HG03039 (cell line): ENCODE measurements around the gene MYO1H.
"Not testable (repeated sequence)": the region's sequence is repeated elsewhere in the genome, so short reads cannot be mapped to it uniquely, and the experiment has no call there.

ENCODE experiments used
- ATAC-seq: cut with Tn5 transposase; IDR thresholded peaks from one replicate; pipeline ENCODE4 v1.9.1; 2021; ENCODE audit warnings: mild to moderate bottlenecking, moderate library complexity; ENCODE audit not compliant: unreplicated experiment

The MYO1H gene, protein sequence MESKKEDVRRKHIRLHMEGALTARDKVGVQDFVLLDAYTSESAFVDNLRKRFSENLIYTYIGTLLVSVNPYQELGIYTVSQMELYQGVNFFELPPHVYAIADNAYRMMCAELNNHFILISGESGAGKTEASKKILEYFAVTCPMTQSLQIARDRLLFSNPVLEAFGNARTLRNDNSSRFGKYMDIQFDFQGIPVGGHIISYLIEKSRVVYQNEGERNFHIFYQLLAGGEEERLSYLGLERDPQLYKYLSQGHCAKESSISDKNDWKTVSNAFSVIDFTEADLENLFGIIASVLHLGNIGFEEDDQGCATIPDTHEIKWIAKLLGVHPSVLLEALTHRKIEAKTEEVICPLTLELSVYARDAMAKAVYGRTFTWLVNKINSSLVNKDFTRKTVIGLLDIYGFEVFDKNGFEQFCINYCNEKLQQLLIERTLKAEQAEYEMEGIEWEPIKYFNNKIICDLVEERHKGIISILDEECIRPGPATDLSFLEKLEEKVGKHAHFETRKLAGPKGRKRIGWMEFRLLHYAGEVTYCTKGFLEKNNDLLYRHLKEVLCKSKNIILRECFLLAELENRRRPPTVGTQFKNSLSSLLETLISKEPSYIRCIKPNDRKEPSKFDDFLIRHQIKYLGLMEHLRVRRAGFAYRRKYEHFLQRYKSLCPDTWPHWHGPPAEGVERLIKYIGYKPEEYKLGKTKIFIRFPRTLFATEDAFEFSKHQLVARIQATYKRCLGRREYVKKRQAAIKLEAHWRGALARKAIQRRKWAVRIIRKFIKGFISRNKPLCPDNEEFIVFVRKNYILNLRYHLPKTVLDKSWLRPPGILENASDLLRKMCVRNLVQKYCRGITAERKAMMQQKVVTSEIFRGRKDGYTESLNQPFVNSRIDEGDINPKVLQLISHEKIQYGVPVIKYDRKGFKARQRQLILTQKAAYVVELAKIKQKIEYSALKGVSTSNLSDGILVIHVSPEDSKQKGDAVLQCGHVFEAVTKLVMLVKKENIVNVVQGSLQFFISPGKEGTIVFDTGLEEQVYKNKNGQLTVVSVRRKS

GRCh38 chr12:109347589-109347988, at the start of gene MYO1H:
MYO1H (plus strand) TSS chr12:109347900; CDS start chr12:109347961, 61 bp downstream.
- no peak for ATAC-seq

- no peak for ATAC-seq
Measured at GRCh38 chr12:109299849-109300248, 47.9 kb upstream of the MYO1H start.

- ATAC-seq, result no peak
Measured at GRCh38 chr12:109301643-109302168, 46.0 kb upstream of the MYO1H start.

DNA sequence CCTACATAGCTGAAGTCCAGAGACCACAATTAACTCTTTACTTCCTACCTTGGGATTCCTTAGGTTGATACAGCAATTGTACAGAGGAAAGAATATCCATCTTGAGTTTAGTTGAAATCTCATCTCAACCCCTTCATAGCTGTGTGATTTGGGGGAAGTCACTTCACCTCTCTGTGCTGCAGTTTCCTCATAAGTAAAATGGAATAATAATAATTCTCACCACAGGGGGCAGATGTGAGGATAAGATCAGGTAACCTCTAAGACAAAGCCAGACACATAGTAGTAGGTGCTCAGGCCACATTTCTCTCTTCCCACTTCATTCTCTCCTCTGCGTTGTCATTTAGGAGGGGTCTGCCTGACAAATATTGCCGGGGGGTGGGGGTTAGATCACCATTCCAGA, 45.3 kb upstream of the MYO1H start:
- ATAC-seq, result no peak

DNA sequence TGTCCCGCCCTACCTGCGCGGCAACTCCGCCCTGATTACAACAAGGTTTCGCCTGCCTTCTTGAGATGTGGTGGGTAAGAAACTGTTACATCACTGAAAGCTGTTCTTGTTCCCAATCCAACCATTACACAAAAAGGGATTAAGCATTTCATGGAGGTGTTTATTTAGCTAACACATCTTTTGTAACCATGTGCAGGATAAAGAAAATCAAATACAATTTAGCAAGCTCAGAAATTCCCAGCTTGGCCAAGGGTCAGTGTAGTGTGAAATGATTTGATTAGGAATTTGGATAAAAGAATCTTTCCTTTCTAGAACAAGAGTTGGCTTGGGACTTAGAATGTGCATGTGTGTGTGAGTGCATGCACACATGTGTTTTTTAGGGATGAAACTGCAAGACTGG, 44.9 kb upstream of the MYO1H start:
- ATAC-seq, result no peak

GRCh38 chr12:109304485-109304884, 43.2 kb upstream of the MYO1H start:
- no peak for ATAC-seq

- no peak for ATAC-seq
Measured at GRCh38 chr12:109305547-109305946, 42.2 kb upstream of the MYO1H start.

DNA sequence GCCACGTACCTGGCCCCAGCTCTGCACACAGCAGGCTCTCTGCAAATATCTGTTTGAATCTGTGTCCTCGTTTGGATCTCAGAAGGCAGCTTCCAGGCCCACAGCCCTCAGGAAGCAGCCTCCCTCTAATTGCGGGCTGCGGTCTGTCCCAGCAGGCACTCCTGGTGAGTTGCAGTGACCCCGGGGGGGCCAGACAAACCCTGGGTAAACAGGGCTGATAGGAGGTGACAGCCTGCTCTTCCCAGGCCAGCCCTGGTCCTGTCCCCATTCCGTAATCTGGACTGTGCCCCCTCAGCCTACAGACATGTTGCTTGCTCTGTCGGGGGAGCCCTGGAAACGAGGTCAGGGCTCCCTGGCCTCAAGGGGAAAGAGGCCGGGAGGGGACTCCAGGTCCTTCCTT, 40.6 kb upstream of the MYO1H start:
- no peak for ATAC-seq

- ATAC-seq, result no peak
Measured at GRCh38 chr12:109308534-109309380, 38.9 kb upstream of the MYO1H start, which contains the start of gene FOXN4. FOXN4 (minus strand) TSS chr12:109309284; CDS start chr12:109308321, 963 bp downstream.

- no peak for ATAC-seq
Measured at GRCh38 chr12:109309381-109310246, 38.1 kb upstream of the MYO1H start.

DNA sequence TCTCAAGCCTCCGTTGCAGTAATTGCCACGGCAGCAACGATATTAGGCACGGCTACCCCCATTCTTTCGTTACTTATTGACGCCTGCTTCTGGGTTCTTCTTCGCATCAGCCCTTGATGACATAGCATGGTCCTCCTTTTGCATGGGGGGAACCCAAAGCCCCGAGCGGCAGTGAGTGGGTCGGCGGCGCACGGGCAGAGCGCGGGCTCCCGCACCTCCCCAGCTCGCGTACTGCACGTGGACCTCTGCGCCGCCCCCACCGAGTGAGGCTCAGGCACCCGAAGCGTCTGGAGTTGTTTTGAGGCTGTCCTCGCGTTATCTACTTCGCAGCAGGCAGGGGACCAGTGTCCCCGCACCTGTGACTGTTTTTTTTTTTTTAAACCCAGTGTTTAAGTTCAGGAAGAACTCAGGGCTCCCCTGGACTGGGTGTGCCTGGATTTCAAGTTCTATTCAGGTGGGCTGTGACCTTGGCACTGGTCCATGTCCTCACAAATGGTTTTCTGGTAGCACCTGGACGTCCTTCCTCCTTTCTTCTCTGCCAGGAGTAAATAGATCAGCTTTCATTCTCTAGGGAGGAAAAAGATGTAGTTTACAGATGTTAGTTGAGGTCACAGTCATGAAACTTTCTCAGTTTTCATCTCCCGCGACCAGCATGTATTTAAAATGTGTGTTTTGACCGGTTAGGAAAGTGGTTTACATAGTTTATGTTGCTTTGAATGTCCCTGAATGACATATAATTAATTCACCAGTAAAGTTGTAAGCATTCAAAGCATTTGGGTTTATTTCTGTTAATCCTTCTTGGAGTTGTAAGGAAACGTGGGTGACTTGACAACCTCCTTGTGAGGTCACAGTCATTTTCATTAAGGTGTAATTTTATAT, 37.2 kb upstream of the MYO1H start:
- no peak for ATAC-seq

GRCh38 chr12:109321294-109321693, 26.4 kb upstream of the MYO1H start:
- not testable (repeated sequence) for ATAC-seq

- ATAC-seq, result no peak
Measured at GRCh38 chr12:109329003-109329402, 18.7 kb upstream of the MYO1H start.

GRCh38 chr12:109329686-109330085, 18.0 kb upstream of the MYO1H start:
- no peak for ATAC-seq

GRCh38 chr12:109330282-109331230, 17.1 kb upstream of the MYO1H start:
- ATAC-seq, result no peak

DNA sequence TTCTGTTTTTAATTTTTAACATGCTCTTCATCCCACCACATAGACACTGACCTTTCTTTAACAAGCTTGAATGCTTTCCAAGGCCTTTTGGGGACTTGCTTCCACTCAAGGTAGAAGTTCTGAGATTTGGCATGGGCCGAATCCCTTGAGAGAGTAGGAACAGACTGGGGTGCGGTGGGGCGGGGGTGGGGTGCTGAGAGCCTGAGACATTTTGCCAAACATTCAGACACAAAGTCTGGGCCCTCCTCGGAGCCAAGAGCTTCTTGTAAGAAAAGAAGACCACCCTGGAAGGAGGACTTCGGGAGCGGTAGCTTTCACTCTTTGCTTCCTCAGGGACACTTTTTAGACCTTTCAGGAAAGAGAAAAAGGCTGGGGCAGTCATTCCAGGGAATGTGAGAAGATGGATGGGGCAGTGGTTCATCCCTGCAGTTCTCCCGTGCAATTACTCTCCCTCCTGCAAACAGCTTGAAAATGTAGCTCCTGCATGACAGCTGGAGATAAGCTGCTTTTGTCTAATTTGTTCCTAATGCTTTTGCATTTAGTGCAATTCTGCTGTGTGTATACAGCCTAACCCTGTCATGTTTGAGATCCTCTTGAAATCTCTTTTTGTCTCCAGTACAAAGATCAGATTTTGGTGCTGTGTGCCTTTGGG, 16.3 kb upstream of the MYO1H start:
- no peak for ATAC-seq

DNA sequence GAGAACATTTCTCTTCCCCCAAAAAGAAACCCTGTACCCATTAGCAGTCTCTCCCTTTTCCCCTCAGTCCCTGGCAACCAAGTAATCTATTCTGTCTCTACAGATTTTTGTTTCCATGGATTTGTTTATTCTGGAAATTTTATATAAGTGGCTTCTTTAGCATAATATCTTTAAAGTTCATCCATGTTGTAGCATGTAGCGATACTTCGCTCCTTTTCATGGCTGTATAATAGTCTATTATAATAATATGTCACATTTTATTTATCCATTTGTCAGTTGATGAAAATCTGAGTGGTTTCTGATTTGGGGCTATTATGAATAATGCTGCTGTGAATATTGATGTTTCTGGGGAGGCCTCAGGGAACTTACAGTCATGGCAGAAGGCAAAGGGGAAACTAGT, 12.8 kb upstream of the MYO1H start:
- ATAC-seq, result no peak
